OCI-M2 (cell line): Measurements from ENCODE around the gene NDUFA13.

Source experiments
- DNase-seq: peaks from one replicate; lab custom pipeline; 2025; ENCODE audit not compliant: unreplicated experiment; lab: John Stamatoyannopoulos, UW

Gene NDUFA13

DNA sequence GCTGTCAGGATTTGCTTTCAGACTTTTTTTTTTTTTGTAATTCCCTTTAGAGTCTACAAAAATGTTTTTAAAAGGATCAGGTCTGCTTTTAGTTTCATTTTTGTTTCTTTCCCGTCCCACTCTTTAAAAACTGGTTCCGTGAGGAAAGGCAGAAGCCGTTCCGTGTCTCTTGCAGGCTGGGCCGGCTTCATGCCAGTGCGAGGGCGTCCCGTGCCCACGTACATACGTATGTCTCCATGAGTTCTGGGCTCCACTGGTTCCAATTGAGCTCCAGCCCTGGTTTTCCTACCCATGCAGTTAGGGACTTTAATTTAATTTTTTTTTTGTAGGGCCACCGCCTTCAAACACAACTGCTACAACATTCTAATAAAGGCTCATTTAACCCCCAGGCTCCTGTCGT lies 9.4 kb upstream of the NDUFA13 start:
- no peak for DNase-seq

DNA sequence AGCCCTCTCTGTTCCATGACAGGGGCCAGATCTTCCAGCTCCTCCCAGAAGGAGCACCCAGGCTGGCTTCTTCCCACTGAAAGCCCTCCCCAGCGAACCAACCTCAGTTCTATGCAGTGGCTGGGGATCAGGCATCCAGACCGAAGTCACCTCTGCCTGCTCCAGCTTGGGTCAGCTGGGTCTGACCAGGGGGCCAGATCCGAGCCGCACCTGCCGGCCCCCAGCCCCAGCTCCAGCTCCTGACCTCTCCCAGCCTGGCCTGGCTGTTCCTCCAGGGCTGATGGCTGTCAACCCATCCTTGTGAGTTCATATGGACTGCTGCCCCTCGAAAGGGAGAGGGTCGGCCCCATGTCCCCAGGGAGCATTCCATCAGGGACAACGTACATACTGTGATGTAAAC lies 8.7 kb upstream of the NDUFA13 start:
- DNase-seq, result no peak

DNA sequence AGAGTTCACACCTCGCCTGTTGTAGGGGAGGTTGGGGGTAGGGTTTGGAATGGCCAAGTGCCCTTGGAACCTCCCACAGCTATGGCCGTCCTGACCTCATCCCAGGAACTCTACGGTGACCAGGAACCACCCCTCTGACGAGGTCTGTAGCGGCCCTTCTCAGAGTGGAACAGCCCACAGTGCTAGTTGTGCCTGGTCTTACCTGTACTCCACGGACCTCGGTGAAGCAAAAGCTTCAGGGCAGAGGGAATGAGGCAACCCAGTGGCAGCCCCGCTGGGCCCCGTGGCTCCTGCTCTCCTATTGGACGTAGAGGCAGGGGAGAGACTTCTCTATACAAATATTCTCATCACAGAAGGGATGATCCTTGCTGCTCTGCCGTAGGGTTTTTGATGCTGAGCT lies 7.8 kb upstream of the NDUFA13 start:
- DNase-seq, result no peak

DNA sequence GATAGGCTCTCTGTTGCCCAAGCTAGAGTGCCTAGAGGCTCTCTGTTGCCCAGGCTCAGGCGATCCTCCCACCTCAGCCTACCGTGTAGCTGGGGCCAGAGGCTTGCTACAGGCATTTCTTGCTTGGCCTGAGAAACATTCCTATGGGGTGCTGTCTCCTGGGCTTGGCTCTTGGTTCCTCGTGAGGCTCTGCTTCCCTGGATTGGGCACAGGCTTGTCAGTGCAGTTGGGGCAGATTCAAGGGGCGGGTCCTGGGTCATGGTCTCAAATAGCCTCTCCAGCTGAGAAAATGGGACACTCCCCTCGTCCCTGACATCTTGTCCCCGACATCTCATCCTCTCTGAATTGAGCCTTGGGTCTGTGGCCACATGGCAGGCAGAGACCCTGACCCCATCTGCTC lies 5.6 kb upstream of the NDUFA13 start:
- no peak for DNase-seq

DNA sequence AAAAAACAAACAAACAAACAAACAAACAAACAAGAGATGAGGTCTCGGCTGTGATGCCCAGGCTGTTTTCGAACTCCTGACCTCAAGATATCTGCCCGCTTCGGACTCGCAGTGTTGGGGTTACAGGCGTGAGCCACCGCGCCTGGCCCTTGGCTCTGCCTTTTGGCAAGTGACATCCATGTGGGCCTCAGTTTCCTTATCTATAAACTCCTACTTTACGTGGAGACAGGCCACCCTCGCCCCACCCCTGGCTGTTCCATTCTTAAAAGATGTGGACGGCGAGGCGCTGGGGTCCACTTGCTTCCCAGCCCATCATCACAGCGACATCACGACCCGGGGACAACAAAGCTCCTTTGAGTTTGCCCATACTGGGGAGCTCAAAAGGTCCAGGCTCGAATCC lies 2.3 kb upstream of the NDUFA13 start:
- DNase-seq, result no peak

DNA sequence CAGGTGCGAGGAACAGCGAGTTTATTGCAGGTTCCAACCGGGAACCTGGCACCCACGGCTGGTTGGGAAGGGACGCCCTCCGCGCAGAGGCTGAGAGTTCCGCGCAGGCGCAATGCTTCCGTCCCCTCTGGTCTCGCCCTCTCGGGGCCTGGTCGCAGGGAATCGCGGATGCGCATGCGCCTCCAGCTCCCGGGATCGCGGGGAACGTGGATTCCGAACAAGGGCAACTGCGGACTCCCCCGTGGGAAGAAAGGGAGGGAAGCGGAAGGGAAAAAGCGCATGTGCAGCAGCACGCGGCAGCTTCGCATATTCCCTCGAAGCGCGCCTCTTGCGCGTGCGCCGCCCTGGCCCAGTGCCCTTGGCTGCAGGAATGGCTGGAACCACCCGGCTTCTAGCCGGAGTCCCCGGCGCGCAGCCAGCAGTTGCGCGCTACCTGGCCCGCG lies 1.8 kb upstream of the NDUFA13 start:
- no peak for DNase-seq

DNA sequence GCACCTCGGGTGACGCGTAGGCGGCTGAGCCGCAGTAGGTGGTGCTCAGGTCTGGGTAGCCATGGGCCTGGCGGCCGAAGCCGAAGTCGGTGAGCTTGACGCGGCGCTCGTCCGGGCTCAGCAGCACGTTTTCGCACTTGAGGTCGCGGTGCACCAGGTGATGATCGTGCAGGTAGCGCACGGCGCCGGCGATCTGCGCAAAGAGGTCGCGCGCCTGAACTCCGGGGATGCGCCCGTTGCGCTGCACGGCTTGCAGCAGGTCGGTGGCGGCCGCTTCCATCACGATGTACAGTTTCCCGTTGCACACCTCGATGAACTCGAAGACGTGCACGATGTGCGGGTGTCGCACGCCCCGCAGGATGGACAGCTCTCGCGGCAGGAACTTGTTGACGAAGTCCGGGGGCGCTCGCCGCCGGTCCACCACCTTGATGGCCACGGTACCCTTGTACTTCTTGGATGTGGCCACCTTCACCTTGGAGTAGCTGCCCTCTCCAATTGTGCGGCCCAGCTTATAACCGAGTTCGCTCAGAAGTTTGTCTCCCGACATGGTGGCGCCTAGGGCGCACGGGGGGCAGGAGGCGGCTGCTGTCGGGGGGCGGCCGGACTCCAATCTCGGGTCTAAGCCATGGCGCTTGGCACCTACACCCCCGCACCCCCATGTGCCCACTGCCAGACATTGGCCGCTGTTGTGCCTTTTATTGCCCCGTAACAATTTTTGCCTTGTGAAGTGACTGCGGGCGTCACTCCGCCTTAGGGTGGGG lies 964 bp upstream of the NDUFA13 start, which contains the start of gene TSSK6:
TSS of gene TSSK6 (minus strand) at position 668 of the 761 bp plus-strand sequence. CDS start at position 547, 121 bp downstream.
- no peak for DNase-seq

DNA sequence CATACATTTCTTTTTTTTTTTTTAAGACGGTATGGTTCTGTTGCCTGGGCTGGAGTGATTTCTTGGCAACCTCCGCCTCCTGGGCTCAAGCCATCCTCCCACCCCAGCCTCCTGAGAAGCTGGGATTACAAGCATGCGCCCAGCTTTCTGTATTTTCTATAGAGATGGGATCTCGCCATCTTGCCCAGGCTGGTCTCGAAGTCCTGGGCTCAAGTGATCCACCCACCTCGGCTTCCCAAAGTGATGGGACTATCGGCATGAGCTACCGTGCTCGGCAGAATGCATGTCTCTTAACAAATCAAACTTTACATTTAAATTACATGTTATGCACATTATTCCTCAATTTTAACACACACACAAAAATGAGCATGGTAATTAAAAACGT lies 1.2 kb downstream of the NDUFA13 start:
- DNase-seq, result no peak

DNA sequence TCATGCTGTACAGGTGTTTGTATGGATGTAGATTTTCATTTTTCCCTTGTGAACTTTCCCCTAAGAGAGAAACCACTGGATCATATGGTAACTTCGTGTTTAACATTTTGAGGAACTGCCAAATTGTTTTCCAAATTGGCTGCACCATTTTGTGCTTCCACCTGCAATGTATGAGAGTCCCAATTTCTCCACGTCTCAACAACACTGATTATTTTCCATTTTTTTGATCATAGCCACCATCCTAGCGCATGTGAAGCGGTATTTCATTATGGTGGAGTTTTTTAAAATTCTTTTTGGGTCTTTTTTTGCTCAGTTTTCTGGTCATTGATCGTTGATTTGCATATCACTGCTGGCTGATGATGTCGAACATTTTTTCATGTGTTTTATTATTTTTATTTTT lies 5.0 kb downstream of the NDUFA13 start:
- no peak for DNase-seq

DNA sequence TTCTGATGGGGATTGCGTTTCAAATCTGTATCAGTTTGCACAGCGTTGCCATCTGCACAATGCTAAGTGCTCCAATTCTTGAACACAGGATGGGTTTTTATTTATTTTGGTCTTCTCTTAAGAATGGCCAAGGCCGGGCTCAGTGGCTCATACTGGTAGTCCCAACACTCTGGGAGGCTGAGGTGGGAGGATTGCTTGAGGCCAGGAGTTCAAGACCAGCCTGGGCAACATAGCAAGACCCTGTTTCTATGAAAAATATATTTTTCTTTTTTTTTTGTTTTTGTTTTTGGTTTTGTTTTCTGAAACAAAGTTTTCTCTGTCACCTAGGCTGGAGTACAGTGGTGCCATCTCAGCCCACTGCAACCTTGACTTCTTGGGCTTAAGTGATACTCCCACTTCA lies 7.2 kb downstream of the NDUFA13 start:
- DNase-seq, result no peak

DNA sequence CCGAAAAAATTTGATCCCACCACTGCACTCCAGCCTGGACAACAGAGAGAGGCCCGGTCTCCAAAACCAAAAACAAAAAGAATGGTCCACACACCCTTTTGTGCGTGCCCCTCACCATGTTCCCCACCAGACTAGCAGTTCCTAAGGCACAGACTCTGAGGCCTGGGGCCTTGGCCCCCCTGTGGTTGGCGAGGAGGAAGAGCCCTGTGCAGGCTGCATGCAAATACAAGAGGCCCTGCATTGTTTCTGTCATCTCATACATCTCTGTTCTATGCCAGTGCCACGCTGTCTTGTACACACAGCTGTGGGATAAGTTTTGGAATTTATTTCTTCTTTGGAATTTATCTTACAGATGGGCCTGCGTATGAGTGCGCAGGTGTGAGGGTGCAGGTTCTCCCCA lies 8.0 kb downstream of the NDUFA13 start:
- no peak for DNase-seq

DNA sequence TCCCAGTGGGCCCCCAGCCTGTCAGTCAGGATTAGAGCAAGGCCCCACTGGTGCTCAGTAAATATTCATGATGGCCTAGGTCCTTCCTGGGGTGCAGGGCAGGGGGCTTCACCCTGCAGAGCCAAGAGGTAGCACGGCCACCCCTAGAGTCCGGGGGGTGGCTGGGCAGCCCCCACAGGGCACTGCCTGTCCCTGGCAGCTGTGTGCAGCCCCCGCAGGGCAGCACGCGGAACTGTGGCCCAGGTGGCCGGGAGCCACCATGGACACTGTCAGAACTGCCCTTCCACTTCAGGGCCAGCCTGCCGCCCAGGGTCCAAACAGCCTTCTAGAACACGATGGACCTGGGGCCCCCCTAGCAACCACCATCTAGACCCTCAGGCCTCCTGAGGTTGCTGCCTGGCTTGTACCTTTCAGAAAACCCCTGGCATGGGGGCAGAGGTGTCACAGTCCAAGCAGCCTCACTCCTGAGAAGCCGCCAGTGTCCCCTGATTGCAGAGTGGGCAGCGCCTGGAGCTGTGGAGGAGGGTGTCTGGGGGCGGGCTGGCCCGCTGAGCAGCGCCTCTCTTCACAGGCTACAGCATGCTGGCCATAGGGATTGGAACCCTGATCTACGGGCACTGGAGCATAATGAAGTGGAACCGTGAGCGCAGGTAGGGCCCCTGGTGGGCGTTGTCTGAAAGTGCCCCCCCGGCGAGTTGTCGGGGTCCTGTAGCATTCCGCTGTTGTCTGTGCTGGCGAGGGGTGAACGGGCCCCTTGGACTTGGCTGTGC lies 9.8 kb downstream of the NDUFA13 start:
- no peak for DNase-seq

DNA sequence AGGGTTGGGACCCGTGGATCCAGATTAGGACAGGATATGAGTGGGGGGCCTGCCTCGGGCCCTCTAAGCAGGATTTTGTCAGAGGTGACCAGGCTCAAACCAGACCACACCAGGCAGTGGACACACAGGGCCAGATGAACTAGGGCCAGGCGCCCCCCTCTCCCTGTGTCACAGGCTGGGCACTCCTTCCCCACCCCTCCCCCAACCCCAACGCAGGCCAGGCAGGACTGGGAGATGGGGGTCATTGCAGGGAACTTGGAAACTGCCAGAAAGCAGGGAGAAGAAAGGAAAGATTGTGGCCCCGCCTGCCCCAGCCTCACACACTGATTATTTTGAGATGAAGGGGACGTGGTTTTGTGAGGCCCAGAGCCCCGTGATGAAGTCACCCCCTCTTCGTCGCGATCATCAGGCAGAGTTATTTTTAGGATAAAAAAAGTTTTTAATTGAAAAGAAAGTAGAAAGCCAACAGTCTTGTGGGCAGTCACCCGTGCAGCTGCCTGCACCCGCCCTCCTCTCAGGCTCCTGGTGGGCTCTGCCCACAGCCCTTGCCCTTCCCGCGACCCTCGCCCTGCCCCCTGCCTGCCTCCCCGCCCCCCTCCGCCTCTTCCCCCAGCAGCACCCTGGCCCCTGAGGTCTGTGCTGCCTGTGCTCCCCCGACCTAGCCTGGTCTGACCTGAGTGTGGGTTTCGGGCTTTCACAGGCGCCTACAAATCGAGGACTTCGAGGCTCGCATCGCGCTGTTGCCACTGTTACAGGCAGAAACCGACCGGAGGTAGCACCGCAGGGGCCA lies 10.8 kb downstream of the NDUFA13 start:
- no peak for DNase-seq

DNA sequence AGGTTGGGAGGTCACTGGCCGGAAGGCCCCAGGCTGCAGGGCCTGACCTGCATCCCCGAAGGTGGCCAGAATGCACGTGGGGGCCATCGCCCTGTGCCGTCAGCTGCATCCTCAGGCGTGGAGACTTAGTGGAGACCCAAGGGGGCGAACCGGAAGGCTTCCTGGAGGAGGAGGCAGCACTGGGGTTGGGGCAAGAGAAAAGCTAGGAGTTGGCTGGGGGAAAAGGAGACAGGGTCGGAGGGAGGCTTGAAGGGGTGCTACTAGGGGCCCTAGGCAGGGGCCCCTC lies 11.3 kb downstream of the NDUFA13 start:
- no peak for DNase-seq

DNA sequence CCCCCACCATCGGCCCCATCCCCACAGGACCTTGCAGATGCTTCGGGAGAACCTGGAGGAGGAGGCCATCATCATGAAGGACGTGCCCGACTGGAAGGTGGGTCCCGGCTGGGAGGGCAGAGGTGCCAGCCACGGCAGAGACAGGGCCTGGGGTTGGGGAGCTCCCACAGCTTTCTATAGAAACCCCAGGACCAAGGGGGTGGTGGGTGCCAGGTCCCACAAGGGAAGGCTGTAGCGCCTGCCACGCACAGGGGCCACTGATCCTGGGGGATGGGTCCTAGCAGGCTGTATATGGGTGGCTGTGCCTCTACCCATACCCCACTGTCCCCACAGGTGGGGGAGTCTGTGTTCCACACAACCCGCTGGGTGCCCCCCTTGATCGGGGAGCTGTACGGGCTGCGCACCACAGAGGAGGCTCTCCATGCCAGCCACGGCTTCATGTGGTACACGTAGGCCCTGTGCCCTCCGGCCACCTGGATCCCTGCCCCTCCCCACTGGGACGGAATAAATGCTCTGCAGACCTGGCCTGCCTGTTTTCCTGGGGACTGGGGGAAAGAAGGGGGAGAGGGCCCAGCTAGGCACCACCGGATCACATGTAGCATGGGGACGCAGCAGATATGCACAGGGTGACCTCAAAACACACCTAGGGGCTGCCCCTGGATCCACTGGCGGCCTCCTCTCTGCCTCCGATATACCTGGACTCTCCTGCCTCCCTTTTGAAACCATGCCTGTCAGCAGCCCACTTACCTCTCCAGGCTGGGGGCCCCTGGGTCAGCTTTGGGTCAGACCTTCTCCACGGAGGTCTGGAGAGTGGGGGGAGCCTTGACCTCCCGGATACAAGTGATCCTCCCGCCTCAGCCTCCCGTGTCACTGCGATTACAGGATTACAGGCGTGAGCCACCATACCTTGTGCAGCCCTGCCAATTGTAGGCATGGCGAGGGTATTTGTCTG lies 11.9 kb downstream of the NDUFA13 start:
- DNase-seq, result no peak

DNA sequence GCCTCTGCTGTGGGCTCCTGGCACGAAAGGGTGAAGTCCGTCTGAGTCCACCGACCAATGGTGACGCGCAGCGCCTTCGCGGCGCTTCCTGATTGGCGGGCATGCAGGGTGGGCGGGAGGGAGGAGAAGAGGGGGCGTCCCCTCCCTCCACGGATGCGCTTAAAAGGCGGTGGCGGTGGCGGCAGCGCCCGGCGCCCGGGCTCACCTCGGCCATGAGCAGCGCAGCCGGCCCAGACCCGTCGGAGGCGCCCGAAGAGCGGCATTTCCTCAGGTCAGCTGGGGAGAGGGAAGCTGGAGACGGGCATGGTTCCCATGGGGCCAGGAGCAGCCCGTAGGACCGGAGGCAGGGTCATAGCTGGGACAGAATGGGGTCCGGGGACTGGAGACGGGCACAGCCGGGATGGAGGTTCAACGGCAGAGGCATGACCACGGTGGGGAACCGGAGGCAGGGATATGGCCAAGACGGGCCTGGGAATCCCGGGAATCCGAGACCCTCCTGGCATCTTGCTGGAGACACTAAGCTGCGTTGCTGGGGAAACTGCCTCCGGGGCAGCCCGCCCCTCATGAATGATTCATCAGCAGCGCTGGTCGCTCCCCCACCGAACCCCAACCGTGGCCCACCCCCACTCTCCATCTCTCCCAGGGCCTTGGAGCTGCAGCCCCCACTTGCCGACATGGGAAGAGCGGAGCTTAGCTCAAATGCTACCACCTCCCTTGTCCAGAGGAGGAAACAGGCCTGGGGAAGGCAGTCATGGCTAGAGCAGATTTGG lies 12.9 kb downstream of the NDUFA13 start, which contains the start of gene YJEFN3:
TSS of gene YJEFN3 (plus strand) at position 191 of the 770 bp plus-strand sequence. CDS start at position 213, 22 bp downstream.
- DNase-seq, result no peak

DNA sequence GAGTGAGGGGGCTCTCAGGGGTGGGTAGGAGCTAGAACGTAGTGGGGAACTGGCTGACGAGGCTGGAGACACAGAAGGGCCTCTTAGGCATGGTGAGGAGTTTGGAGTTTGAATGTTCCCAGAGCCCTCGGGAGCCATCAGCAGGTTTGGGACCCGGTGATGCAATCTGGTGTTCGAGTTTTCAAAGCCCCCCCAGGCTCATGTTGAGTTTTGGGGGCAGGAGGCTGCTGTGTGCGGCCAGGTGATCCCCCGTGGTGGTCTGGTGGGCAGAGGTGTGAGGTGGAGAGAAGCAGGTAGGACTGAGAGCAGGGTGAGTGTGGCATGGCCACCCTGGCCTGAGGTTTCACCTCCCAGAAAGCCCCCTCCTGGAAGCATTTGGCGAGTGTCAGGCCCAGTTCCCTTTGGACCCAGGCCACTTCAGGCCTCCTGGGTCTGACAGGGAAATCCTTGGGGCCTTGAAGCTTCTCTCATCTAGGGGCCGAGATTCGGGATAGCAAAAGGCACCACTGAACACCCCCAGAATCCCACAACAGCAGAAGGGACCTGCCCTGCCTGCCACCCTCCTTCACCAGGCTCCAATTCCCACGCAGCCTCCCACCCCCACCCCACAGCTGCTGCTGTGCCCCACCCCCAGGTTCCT lies 13.9 kb downstream of the NDUFA13 start:
- DNase-seq, result no peak

DNA sequence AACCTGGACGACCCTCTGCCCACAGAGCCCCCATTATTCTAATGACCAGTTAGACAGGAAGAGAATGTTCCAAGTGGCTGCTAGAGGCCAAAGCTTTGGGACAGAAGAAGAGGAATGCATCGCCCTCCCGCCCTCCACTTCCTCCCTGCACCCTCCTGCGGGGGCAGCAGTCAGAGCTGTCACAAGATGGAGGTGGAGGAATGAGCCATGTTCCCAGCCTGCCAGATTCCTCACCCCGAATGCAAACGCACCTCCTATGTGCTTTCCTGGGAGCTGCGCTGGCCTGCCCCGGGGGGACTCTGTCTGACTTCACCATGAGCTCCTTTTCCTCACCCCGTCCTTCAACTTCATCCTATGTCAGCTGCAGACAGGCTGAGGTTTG lies 14.4 kb downstream of the NDUFA13 start:
- no peak for DNase-seq

DNA sequence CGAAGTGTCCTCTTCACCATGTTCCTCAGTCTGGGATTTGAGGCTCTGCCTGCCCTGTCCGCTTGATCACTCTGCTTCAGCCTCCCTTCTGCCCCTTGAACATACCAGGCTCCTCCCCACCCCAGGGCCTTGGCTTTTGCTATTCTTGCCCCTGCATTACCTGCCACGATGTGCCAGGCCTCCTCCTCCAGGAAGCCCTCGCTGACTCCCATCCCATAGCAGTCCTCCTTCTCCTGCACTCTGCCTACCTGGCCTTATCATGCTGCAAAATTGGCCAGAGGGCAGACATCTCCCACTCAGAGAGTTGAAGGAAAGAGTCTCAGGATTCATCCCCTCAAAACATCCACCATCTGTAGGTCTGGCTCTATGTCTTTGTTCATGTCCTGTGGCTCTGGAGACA lies 14.9 kb downstream of the NDUFA13 start:
- DNase-seq, result no peak
